RWPE2 (cell line): ENCODE data around the gene SMIM35.

Experiments
- ATAC-seq: fragments of 200-7000 bp; cut with Tn5 transposase; 3 replicates; pipeline ENCODE4 v1.9.1; 2021; ENCODE audit warnings: low read depth
- DNase-seq: peaks from one replicate; pipeline ENCODE4 v3.0.0-alpha.2; 2020; ENCODE audit warnings: low spot score
- H3K27ac ChIP-seq: fragments of 450-650 bp; 2 replicates; pipeline ENCODE4 v1.5.1; 2017; ENCODE audit warnings: mild to moderate bottlenecking; ENCODE audit not compliant: poor library complexity, severe bottlenecking
- H3K27me3 ChIP-seq: fragments of 250-450 bp; sonication (Bioruptor Pico); 2 replicates; pipeline ENCODE4 v1.5.1; 2021; ENCODE audit warnings: mild to moderate bottlenecking, moderate library complexity; ENCODE audit not compliant: insufficient read depth, poor library complexity, severe bottlenecking
- H3K36me3 ChIP-seq: fragments of 250-450 bp; sonication (Bioruptor Pico); 2 replicates; pipeline ENCODE4 v1.5.1; 2020; ENCODE audit warnings: low read depth, mild to moderate bottlenecking, moderate library complexity
- H3K4me1 ChIP-seq: fragments of 250-450 bp; sonication (Bioruptor Pico); 2 replicates; pipeline ENCODE4 v1.5.1; 2021; ENCODE audit warnings: mild to moderate bottlenecking, moderate library complexity; ENCODE audit not compliant: insufficient read depth, poor library complexity, severe bottlenecking
- H3K4me3 ChIP-seq: fragments of 250-450 bp; sonication (Bioruptor Pico); 2 replicates; pipeline ENCODE4 v1.5.1; 2021; ENCODE audit warnings: mild to moderate bottlenecking, moderate library complexity; ENCODE audit not compliant: severe bottlenecking
- H3K9me3 ChIP-seq: fragments of 250-450 bp; sonication (Bioruptor Pico); 2 replicates; pipeline ENCODE4 v1.5.1; 2021; ENCODE audit warnings: mild to moderate bottlenecking, moderate library complexity; ENCODE audit not compliant: severe bottlenecking
- CTCF ChIP-seq: fragments of 450-650 bp; IDR thresholded peaks from one replicate; pipeline ENCODE4 v1.5.1; 2017; ENCODE audit warnings: mild to moderate bottlenecking, moderate library complexity; ENCODE audit not compliant: poor library complexity, severe bottlenecking

The SMIM35 gene

GRCh38 chr11:117970400-117971024 lies 116.3 kb downstream of the SMIM35 start:
- Histone ChIP-seq H3K4me1 (no peaks in the 10 kb centered on the region), H3K9me3 (no peaks in the 10 kb centered on the region), H3K27ac (no peak overlapping the region), H3K36me3 (no peaks in the 10 kb centered on the region), H3K27me3 (no peaks in the 10 kb centered on the region), H3K4me3 (no peak overlapping the region)
- 0 out of 3 replicates have a peak, but pooled peaks have one; percentile 36 for ATAC-seq
- no peak for TF ChIP-seq CTCF
- no peak for DNase-seq

- H3K9me3 ChIP-seq, result no peaks in the 10 kb centered on the region
- DNase-seq (no peak), ATAC-seq (no peak)
- H3K4me1 ChIP-seq, result no peaks in the 10 kb centered on the region
- no peaks in the 10 kb centered on the region for H3K36me3 ChIP-seq
- TF ChIP-seq CTCF, result no peak
- H3K27me3 ChIP-seq, result no peaks in the 10 kb centered on the region
- H3K4me3 ChIP-seq, result no peak overlapping the region
- H3K27ac ChIP-seq, result no peak overlapping the region
These were observed 117.4 kb downstream of the SMIM35 start for GRCh38 chr11:117969160-117969991.

GRCh38 chr11:117966908-117967307 lies 119.9 kb downstream of the SMIM35 start:
- ATAC-seq (no peak), DNase-seq (no peak)
- Histone ChIP-seq H3K36me3 (no peaks in the 10 kb centered on the region), H3K27me3 (no peaks in the 10 kb centered on the region), H3K4me3 (no peak overlapping the region), H3K4me1 (no peaks in the 10 kb centered on the region), H3K9me3 (no peaks in the 10 kb centered on the region), H3K27ac (no peak overlapping the region)
- TF ChIP-seq CTCF, result no peak

- Histone ChIP-seq H3K27ac (no peak overlapping the region), H3K27me3 (peaks cover 2% of the 10 kb centered on the region), H3K36me3 (no peaks in the 10 kb centered on the region), H3K4me3 (no peak overlapping the region), H3K9me3 (no peaks in the 10 kb centered on the region), H3K4me1 (no peaks in the 10 kb centered on the region)
- TF ChIP-seq CTCF, result no peak
- ATAC-seq (no peak), DNase-seq (no peak)
These were observed 123.9 kb downstream of the SMIM35 start for GRCh38 chr11:117962826-117963225.

GRCh38 chr11:117961896-117962295 lies 124.9 kb downstream of the SMIM35 start:
- Histone ChIP-seq H3K4me1 (no peaks in the 10 kb centered on the region), H3K9me3 (no peaks in the 10 kb centered on the region), H3K4me3 (no peak overlapping the region), H3K27ac (no peak overlapping the region), H3K36me3 (no peaks in the 10 kb centered on the region), H3K27me3 (peaks cover 5% of the 10 kb centered on the region)
- TF ChIP-seq CTCF, result no peak
- DNase-seq (no peak), ATAC-seq (no peak)
